Mucosa of rectum (tissue), 2 donors: ENCODE data around the gene LYRM1.
"Not testable (repeated sequence)": the region's sequence is repeated elsewhere in the genome, so short reads cannot be mapped to it uniquely, and the experiment has no call there.

Experiments used
- H3K27ac ChIP-seq, 2 donors: one replicate each; pipeline ENCODE4 v1.7.0; 2013; ENCODE audit warnings: inconsistent platforms in 2 of 2, low read depth in 2 of 2, low read length in 2 of 2
- H3K27me3 ChIP-seq, 2 donors: one replicate each; pipeline ENCODE4 v1.7.0; 2013; ENCODE audit warnings: low read length in 2 of 2; ENCODE audit not compliant: control insufficient read depth in 2 of 2, insufficient read depth in 2 of 2
- H3K36me3 ChIP-seq, 2 donors: one replicate each; pipeline ENCODE4 v1.7.0; 2013; ENCODE audit warnings: low read length in 2 of 2; ENCODE audit not compliant: control insufficient read depth in 2 of 2, insufficient read depth in 2 of 2
- H3K4me1 ChIP-seq, 2 donors: one replicate each; pipeline ENCODE4 v1.7.0; 2013; ENCODE audit warnings: low read length in 2 of 2, mild to moderate bottlenecking in 1 of 2; ENCODE audit not compliant: control insufficient read depth in 2 of 2, insufficient read depth in 2 of 2
- H3K4me3 ChIP-seq, 2 donors: one replicate each; pipeline ENCODE4 v1.7.0; 2013; ENCODE audit warnings: low read length in 2 of 2
- H3K9ac ChIP-seq, 2 donors: one replicate each; pipeline ENCODE4 v1.7.0; 2013; ENCODE audit warnings: low read length in 2 of 2, low read depth in 1 of 2, mild to moderate bottlenecking in 1 of 2
- H3K9me3 ChIP-seq, 2 donors: one replicate each; pipeline ENCODE4 v1.7.0; 2013; ENCODE audit warnings: low read length in 2 of 2; ENCODE audit not compliant: control insufficient read depth in 2 of 2
- donor health status: healthy.
- donor health status: Normal muscosa, but diverticular disease.

Gene LYRM1

GRCh38 chr16:20960899-20961298 lies 60.3 kb downstream of the LYRM1 start:
- no peak overlapping the region for H3K4me3 ChIP-seq
- H3K9me3 ChIP-seq: no peaks in the 10 kb centered on the region
- no peak overlapping the region for H3K27ac ChIP-seq
- H3K27me3 ChIP-seq: no peaks in the 10 kb centered on the region
- no peaks in the 10 kb centered on the region for H3K4me1 ChIP-seq
- no peaks in the 10 kb centered on the region for H3K36me3 ChIP-seq
- H3K9ac ChIP-seq: no peak overlapping the region

GRCh38 chr16:20968765-20969164 lies 68.2 kb downstream of the LYRM1 start:
- Histone ChIP-seq H3K27ac (no peak overlapping the region), H3K4me3 (no peak overlapping the region), H3K9me3 (no peaks in the 10 kb centered on the region), H3K36me3 (no peaks in the 10 kb centered on the region), H3K9ac (no peak overlapping the region), H3K4me1 (no peaks in the 10 kb centered on the region), H3K27me3 (no peaks in the 10 kb centered on the region)

GRCh38 chr16:20969386-20969785 lies 68.8 kb downstream of the LYRM1 start:
- Histone ChIP-seq H3K9me3 (no peaks in the 10 kb centered on the region), H3K36me3 (no peaks in the 10 kb centered on the region), H3K4me1 (no peaks in the 10 kb centered on the region), H3K4me3 (no peak overlapping the region), H3K9ac (no peak overlapping the region), H3K27ac (no peak overlapping the region), H3K27me3 (no peaks in the 10 kb centered on the region)

GRCh38 chr16:20971401-20971800 lies 70.8 kb downstream of the LYRM1 start:
- Histone ChIP-seq H3K9me3 (no peaks in the 10 kb centered on the region), H3K27ac (no peak overlapping the region), H3K4me3 (no peak overlapping the region), H3K9ac (no peak overlapping the region), H3K4me1 (no peaks in the 10 kb centered on the region), H3K27me3 (no peaks in the 10 kb centered on the region), H3K36me3 (no peaks in the 10 kb centered on the region)

GRCh38 chr16:20973201-20973600 lies 72.6 kb downstream of the LYRM1 start:
- H3K9me3 ChIP-seq, H3K27ac ChIP-seq, H3K27me3 ChIP-seq, H3K4me1 ChIP-seq, H3K4me3 ChIP-seq, H3K9ac ChIP-seq, H3K36me3 ChIP-seq: not testable (repeated sequence)
